HG03432 (cell line): ENCODE measurements around the gene GADD45GIP1.
"Not testable (repeated sequence)": the region's sequence is repeated elsewhere in the genome, so short reads cannot be mapped to it uniquely, and the experiment has no call there.

Experiments
- ATAC-seq: cut with Tn5 transposase; IDR thresholded peaks from one replicate; pipeline ENCODE4 v1.9.1; 2021; ENCODE audit warnings: mild to moderate bottlenecking, moderate library complexity; ENCODE audit not compliant: unreplicated experiment

The GADD45GIP1 gene

DNA sequence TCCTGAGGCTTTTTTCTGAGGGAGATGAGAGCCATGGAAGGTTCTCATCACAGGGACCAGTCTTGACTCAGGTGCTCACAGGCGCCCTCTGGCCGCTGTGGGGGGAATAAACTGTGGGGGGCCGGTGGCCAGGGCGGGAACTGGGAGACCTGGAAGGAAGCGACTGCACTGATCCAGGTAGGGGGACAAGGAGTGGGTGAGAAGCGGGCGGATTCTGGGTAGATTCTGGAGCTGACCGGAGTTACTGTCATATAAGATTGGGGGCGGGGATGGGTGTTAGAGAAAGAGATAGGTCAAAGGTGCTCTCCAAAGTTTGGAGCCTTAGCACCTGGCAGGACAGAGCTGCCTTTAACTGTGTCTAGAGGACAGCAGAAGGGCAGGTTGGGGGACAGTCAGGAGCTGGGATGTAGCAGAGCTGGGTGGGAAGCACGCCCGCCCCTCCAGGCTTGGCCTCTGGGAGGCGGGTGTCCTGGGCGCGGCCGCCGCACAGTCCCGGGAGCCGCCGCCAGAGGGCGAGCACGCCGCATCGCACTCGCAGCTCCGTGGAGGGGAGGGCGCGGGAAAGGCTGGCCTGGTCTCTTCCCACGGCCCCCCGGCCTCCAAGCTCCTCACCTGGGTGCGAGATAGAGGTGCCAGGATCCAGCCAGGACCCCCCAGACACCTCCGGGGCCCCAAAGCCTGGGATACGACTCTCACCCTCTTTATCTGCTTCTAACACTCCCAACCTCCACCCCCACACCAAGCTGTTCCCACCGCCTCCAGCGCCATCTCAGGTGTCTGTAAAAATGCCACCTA is 8.2 kb upstream of the GADD45GIP1 start:
- ATAC-seq: peak; percentile 73

DNA sequence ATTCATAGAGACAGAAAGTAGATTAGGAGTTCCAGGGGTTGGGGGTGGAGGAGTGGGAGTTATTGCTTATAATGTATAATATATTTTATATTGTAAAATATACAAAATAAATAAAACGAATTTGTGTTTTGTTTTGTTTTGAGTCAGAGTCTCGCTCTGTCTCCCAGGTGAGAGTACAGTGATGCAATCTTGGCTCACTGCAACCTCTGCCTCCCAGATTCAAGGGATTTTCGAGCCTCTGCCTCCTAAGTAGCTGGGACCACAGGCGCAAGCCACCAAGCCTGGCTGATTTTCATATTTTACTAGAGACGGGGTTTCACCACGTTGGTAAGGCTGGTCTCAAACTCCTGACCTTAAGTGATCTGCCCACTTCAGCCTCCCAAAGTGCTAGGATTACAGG is 2.5 kb upstream of the GADD45GIP1 start:
- ATAC-seq: no peak

GRCh38 chr19:12957389-12957952 is 448 bp upstream of the GADD45GIP1 start:
- not testable (repeated sequence) for ATAC-seq

GRCh38 chr19:12955996-12956395 is 1.0 kb downstream of the GADD45GIP1 start:
- ATAC-seq: no peak

DNA sequence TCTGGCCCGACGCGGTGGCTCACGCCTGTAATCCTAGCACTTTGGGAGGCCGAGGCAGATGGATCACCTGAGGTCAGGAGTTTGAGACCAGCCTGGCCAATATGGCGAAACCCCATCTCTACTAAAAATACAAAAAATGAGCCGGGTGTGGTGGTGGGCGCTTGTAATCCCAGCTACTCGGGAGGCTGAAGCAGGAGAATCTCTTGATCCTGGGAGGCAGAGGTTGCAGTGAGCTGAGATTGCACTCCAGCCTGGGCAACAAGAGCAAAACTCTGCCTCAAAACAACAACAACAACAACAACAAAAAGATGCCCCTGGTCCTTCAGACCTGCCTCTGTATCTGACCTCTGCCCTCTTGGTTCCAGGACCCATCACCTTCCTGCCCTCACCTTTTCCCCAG is 1.4 kb downstream of the GADD45GIP1 start:
- ATAC-seq: not testable (repeated sequence)

GRCh38 chr19:12954612-12954962 is 2.4 kb downstream of the GADD45GIP1 start:
- ATAC-seq: no peak

GRCh38 chr19:12953799-12954611 is 3.0 kb downstream of the GADD45GIP1 start:
- no peak for ATAC-seq

- no peak for ATAC-seq
Measured at GRCh38 chr19:12953138-12953798, 3.8 kb downstream of the GADD45GIP1 start.

- ATAC-seq: no peak
Measured at GRCh38 chr19:12952488-12953137, 4.4 kb downstream of the GADD45GIP1 start.

GRCh38 chr19:12952050-12952449 is 5.0 kb downstream of the GADD45GIP1 start:
- ATAC-seq: not testable (repeated sequence)

GRCh38 chr19:12949363-12950283 is 7.4 kb downstream of the GADD45GIP1 start:
- no peak for ATAC-seq

- ATAC-seq: no peak
Measured at GRCh38 chr19:12948612-12949362, 8.2 kb downstream of the GADD45GIP1 start.

DNA sequence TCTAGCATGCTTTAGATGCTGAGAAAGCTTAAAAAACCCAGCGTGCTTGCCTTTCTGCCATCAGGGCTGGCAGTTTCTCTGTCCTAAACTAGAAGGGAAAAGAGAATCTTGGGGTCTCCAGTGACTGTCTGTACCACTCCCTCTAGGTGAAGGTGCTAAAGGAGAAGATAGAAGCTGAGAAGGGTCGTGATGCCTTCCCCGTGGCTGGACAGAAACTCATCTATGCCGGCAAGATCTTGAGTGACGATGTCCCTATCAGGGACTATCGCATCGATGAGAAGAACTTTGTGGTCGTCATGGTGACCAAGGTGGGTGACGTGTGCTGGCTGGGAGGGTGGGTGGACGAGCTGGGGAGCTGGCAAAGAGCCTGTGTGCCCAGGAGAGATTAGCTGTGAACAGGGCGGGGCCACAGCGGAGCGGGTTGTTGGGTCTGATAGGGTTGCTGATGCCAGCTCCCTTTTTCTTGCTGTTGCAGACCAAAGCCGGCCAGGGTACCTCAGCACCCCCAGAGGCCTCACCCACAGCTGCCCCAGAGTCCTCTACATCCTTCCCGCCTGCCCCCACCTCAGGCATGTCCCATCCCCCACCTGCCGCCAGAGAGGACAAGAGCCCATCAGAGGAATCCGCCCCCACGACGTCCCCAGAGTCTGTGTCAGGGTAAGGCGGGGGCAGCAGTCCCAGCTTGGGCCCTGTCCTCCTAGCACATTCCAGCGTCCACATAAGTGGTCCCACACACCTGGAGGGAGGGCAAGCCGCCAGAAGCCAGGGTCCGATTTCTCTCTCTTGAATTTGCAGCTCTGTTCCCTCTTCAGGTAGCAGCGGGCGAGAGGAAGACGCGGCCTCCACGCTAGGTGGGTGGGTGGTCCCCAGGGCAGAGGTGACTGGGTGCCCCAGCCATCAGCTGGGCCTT is 9.1 kb downstream of the GADD45GIP1 start:
- no peak for ATAC-seq

DNA sequence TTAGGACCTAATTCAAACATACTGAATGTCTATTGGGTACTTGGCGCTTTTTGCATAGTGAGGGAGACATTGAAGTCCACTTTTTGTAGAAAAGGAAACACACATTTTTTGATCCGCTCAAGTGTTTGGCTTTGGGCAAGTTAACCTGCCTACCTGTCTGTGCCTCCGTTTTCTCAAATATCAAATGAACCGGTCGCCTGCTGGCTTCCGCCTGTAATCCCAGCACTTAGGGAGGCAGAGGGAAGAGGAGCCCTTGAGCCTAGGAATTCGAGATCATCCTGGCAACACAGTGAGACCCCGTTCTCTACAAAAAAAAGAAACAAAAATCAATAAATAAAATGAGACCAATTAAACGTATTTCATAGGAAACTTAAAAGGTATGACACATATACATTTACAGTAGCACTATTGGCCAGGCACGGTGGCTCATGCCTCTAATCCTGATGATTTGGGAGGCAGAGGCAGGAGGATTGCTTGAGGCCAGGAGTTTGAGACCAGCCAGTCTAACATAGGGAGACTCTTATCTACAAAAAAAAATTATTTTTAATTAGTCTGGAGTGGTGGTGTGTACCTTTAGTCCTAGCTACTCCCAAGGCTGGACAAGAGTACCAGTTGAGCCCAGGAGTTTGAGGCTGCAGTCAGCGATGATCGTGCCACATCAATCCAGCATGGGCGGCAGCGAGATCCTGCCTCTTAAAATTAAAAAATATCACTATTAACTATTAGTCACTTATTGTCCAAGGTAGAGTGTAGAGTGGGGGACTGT is 10.1 kb downstream of the GADD45GIP1 start:
- ATAC-seq: no peak

GRCh38 chr19:12946092-12946721 is 10.8 kb downstream of the GADD45GIP1 start:
- peak; percentile 43 for ATAC-seq

- ATAC-seq: peak; percentile 79
Measured at GRCh38 chr19:12945479-12946091, 11.4 kb downstream of the GADD45GIP1 start, which contains the start of gene RAD23A. Gene RAD23A (plus strand): TSS chr19:12945862. CDS start chr19:12945949, 87 bp downstream.
